HCT116 (cell line): Measurements from ENCODE around the gene MYZAP. TPM values are rescaled to one million over a fixed set of nuclear protein-coding genes. Genes with fewer than 3 reads are reported as not detected.

Source experiments
- ATAC-seq: fragments of 200-7000 bp; cut with Tn5 transposase; 2 replicates; pipeline ENCODE4 v1.9.1; 2020; ENCODE audit warnings: mild to moderate bottlenecking, moderate library complexity
- BruUV-seq: library from RNA; stranded (reverse); fragments of 400-500 nt; replicated peaks from 2 replicates; lab custom pipeline; 2021; lab: Mats Ljungman, UMichigan
- CTCF ChIA-PET: fragments of 300-600 bp; sonication (Branson Sonifier 250); formaldehyde crosslinking; loops from one replicate; lab custom pipeline; 2021; ENCODE audit warnings: antibody characterized with exemption; lab: Charles Lee
- POLR2A ChIA-PET: fragments of 300-600, 350-600 bp; sonication (Branson Sonifier 250); formaldehyde crosslinking; loops from one replicate; lab custom pipeline; 2021; ENCODE audit warnings: antibody characterized with exemption; lab: Charles Lee
- RAD21 ChIA-PET, 2 experiments: fragments of 300-600 bp; sonication (Branson Sonifier 250); formaldehyde crosslinking; loops; one replicate each; lab custom pipeline; 2023; ENCODE audit warnings: low total read pairs in 2 of 2; ENCODE audit not compliant: uncharacterized antibody in 2 of 2, unreplicated experiment in 2 of 2, low non-redundant PET in 1 of 2; lab: Charles Lee
- DNase-seq: peaks from one replicate; pipeline ENCODE4 v3.0.0-alpha.2; 2010; ENCODE audit warnings: low read depth, low spot score
- H2AFZ ChIP-seq: fragments of 200-600 bp; shearing (Covaris generic), sonication (generic); 2 replicates; pipeline ENCODE4 v1.6.1; 2017; ENCODE audit warnings: low read depth, mixed run types, mixed read lengths, antibody characterized with exemption, low read length; ENCODE audit not compliant: poor library complexity, severe bottlenecking
- H3K27ac ChIP-seq: 2 replicates; pipeline ENCODE4 v1.5.1; 2012; ENCODE audit warnings: low read depth, low read length
- H3K27me3 ChIP-seq: fragments of 200-600 bp; sonication (generic); 2 replicates; pipeline ENCODE4 v1.6.1; 2016; ENCODE audit warnings: mixed run types, low read length, mixed read lengths; ENCODE audit not compliant: insufficient read depth
- H3K36me3 ChIP-seq, 2 experiments: fragments of 200-500 bp in 1 of 2; fragments of 200-600 bp in 1 of 2; sonication (Bioruptor generic) in 1 of 2; sonication (generic) in 1 of 2; 2 replicates each; pipeline versions ENCODE4 v1.5.1 to v1.6.1; 2014 to 2016; ENCODE audit warnings: low read length in 2 of 2, inconsistent platforms in 1 of 2, mixed read lengths in 1 of 2, mixed run types in 1 of 2; ENCODE audit not compliant: insufficient read depth in 2 of 2, control insufficient read depth in 1 of 2
- H3K4me1 ChIP-seq, 2 experiments: fragments of 200-600 bp in 1 of 2; sonication (generic) in 1 of 2; 2 replicates each; pipeline versions ENCODE4 v1.5.1 to v1.6.1; 2012 to 2017; ENCODE audit warnings: low read length in 2 of 2, inconsistent platforms in 1 of 2, mild to moderate bottlenecking in 1 of 2, mixed read lengths in 1 of 2, mixed run types in 1 of 2, moderate library complexity in 1 of 2; ENCODE audit not compliant: insufficient read depth in 2 of 2, control insufficient read depth in 1 of 2
- H3K4me2 ChIP-seq: fragments of 200-600 bp; sonication (generic); 2 replicates; pipeline ENCODE4 v1.6.1; 2017; ENCODE audit warnings: mixed run types, low read length, mixed read lengths
- H3K4me3 ChIP-seq, 2 experiments: fragments of 200-600 bp in 1 of 2; sonication (generic) in 1 of 2; replicated peaks in 1 of 2; 2 replicates each; pipeline ENCODE4 v1.5.1; 2011 to 2016; ENCODE audit warnings: low read length in 2 of 2, control low read depth in 1 of 2, low read depth in 1 of 2, mild to moderate bottlenecking in 1 of 2, mixed read lengths in 1 of 2, mixed run types in 1 of 2
- H3K79me2 ChIP-seq: fragments of 200-600 bp; sonication (generic); 2 replicates; pipeline ENCODE4 v1.6.1; 2017; ENCODE audit warnings: mild to moderate bottlenecking, mixed run types, low read length, moderate library complexity, mixed read lengths; ENCODE audit not compliant: insufficient read depth
- H3K9ac ChIP-seq: fragments of 200-600 bp; sonication (generic); 2 replicates; pipeline ENCODE4 v1.6.1; 2016; ENCODE audit warnings: low read length, mixed read lengths
- H3K9me2 ChIP-seq: fragments of 200-600 bp; sonication (generic), shearing (Covaris generic); 2 replicates; pipeline ENCODE4 v1.6.1; 2017; ENCODE audit warnings: mixed run types, mild to moderate bottlenecking, moderate library complexity; ENCODE audit not compliant: insufficient read depth
- H3K9me3 ChIP-seq, 2 experiments: fragments of 200-500 bp in 1 of 2; fragments of 200-600 bp in 1 of 2; sonication (Bioruptor generic) in 1 of 2; sonication (generic) in 1 of 2; 2 replicates each; pipeline ENCODE4 v1.6.1; 2014 to 2017; ENCODE audit warnings: low read length in 2 of 2, mixed read lengths in 2 of 2, inconsistent platforms in 1 of 2, low read depth in 1 of 2, mild to moderate bottlenecking in 1 of 2, mixed run types in 1 of 2, moderate library complexity in 1 of 2; ENCODE audit not compliant: control insufficient read depth in 1 of 2, insufficient read depth in 1 of 2
- H4K20me1 ChIP-seq: fragments of 200-600 bp; sonication (generic), shearing (Covaris generic); 2 replicates; pipeline ENCODE4 v1.6.1; 2017; ENCODE audit warnings: mixed run types, mild to moderate bottlenecking, moderate library complexity; ENCODE audit not compliant: insufficient read depth
- CBX3 ChIP-seq: IDR thresholded peaks from 2 replicates; pipeline ENCODE4 v1.6.1; 2012; ENCODE audit warnings: low read depth
- CTCF ChIP-seq, 3 experiments: fragments of 200-600 bp in 1 of 3; sonication (generic) in 1 of 3; IDR thresholded peaks in 2 of 3; conservative IDR thresholded peaks in 1 of 3; 2 replicates each; pipeline ENCODE4 v1.5.1; 2012 to 2017; ENCODE audit warnings: low read depth in 2 of 3, low read length in 2 of 3, antibody characterized with exemption in 1 of 3, borderline replicate concordance in 1 of 3, control low read depth in 1 of 3, mild to moderate bottlenecking in 1 of 3, mixed read lengths in 1 of 3, mixed run types in 1 of 3, moderate library complexity in 1 of 3; ENCODE audit not compliant: insufficient read depth in 1 of 3
- ELF1 ChIP-seq: IDR thresholded peaks from 2 replicates; pipeline ENCODE4 v1.6.1; 2012; ENCODE audit warnings: low read depth, borderline replicate concordance
- EZH2 ChIP-seq: fragments of 200-600 bp; sonication (generic); IDR thresholded peaks from 2 replicates; pipeline ENCODE4 v1.6.1; 2017; ENCODE audit warnings: antibody characterized with exemption, mixed run types
- EZH2phosphoT487 ChIP-seq: fragments of 200-600 bp; IDR thresholded peaks from 2 replicates; pipeline ENCODE4 v1.6.1; 2018; ENCODE audit warnings: antibody characterized with exemption, borderline replicate concordance
- JUND ChIP-seq: IDR thresholded peaks from 2 replicates; pipeline ENCODE4 v1.6.1; 2012
- MAX ChIP-seq: IDR thresholded peaks from 2 replicates; pipeline ENCODE4 v1.6.1; 2012
- POLR2AphosphoS5 ChIP-seq: IDR thresholded peaks from 2 replicates; pipeline ENCODE4 v1.6.1; 2011; ENCODE audit warnings: mild to moderate bottlenecking, low read depth, low read length, moderate library complexity
- YY1 ChIP-seq: IDR thresholded peaks from 2 replicates; pipeline ENCODE4 v1.6.1; 2011; ENCODE audit warnings: low read length, low read depth, moderate library complexity, mild to moderate bottlenecking; ENCODE audit not compliant: insufficient replicate concordance; ENCODE audit errors: extremely low read depth
- ZFX ChIP-seq: fragments of 450-650 bp; IDR thresholded peaks from 2 replicates; pipeline ENCODE4 v1.6.1; 2017
- intact Hi-C: fragments of 100-400 bp; cut with micrococcal nuclease; formaldehyde crosslinking; loops from 2 replicates; pipeline ENCODE4 v1.10.0; 2022
- total RNA-seq: library from RNA; stranded (reverse); gene quantifications from one replicate; pipeline ENCODE4 v1.2.1, GENCODE V29; 2021; ENCODE audit not compliant: unreplicated experiment

Gene MYZAP
- total RNA-seq, 1 experiment from 2014 or later, result 5.8 TPM

- ATAC-seq, result no peak
- H3K4me2 ChIP-seq, result no peak overlapping the region
- TF ChIP-seq ELF1, result no peak
- no peak for TF ChIP-seq CBX3
- no peak for TF ChIP-seq CTCF (IDR thresholded peaks at IDR 0.05 in 2 of 3, conservative IDR thresholded peaks at IDR 0.05 in 1 of 3; ENCODE audit: borderline replicate concordance in 1 of 3, insufficient read depth in 1 of 3, low read depth in 2 of 3, low read length in 2 of 3)
- TF ChIP-seq, all 23 proteins: peak for 0
- Histone ChIP-seq H3K27ac (no peak overlapping the region), H3K9ac (no peak overlapping the region), H3K4me3 (no peak overlapping the region), H3K9me2 (no peaks in the 10 kb centered on the region), H3K9me3 (no peaks in the 10 kb centered on the region; a peak in 1 of 4 replicates), H3K79me2 (no peaks in the 10 kb centered on the region), H3K4me1 (peaks cover 30% of the 10 kb centered on the region in 2 experiments), H3K27me3 (no peaks in the 10 kb centered on the region), H2AFZ (no peak overlapping the region), H4K20me1 (no peaks in the 10 kb centered on the region), H3K36me3 (no peaks in the 10 kb centered on the region)
- ChIA-PET CTCF (no interaction called here), POLR2A (no interaction called here), RAD21 (no interaction called here)
- BruUV-seq, result no TSS peak
- intact Hi-C loops, result no loop called here
- DNase-seq, result no peak
These were observed 36.4 kb upstream of the MYZAP start for GRCh38 chr15:57555270-57555669.

DNA sequence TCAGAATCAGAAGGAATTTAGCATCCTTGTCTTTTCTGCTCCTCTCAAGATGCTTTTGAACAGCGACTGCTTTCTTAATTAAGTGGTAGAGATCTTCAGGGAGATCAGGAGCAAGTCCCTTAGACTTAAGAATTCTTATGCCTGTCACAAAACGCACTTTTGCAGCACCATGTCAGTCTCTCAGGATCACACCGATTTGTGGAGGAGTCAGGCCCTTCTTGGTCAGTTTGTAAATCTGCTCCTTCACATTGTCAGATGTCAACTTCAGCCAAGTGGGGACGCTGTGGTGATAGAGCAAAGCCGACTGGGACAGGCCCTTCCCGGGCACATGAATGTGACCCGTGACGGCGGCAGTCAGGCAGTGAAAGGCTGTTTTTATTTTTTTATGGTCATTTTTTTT is 35.7 kb upstream of the MYZAP start:
- CTCF ChIA-PET, result no interaction called here
- Histone ChIP-seq H3K36me3 (no peaks in the 10 kb centered on the region), H3K27ac (no peak overlapping the region), H3K9ac (no peak overlapping the region), H3K4me1 (peaks cover 22 to 25% of the 10 kb centered on the region in 2 experiments), H2AFZ (no peak overlapping the region), H3K79me2 (no peaks in the 10 kb centered on the region), H3K9me3 (no peaks in the 10 kb centered on the region; a peak in 1 of 4 replicates), H3K9me2 (no peaks in the 10 kb centered on the region), H3K4me3 (no peak overlapping the region), H3K4me2 (no peak overlapping the region), H3K27me3 (no peaks in the 10 kb centered on the region), H4K20me1 (no peaks in the 10 kb centered on the region)
- POLR2A ChIA-PET, result no interaction called here
- RAD21 ChIA-PET, result no interaction called here
- DNase-seq (no peak), ATAC-seq (no peak)
- no TSS peak for BruUV-seq
- TF ChIP-seq JUND (no peak), EZH2phosphoT487 (no peak), MAX (no peak), YY1 (no peak), ELF1 (no peak), EZH2 (no peak), POLR2AphosphoS5 (no peak), ZFX (no peak)
- intact Hi-C loops, result no loop called here
